K562 (cell line): ENCODE results near the gene TP53BP2. TPM values are rescaled to one million over a fixed set of nuclear protein-coding genes. Genes with fewer than 3 reads are reported as not detected.

Experiments
- ATAC-seq: fragments of 200-7000 bp; cut with Tn5 transposase; 3 replicates; pipeline ENCODE4 v1.9.1; 2020; ENCODE audit warnings: moderate library complexity
- BruUV-seq: library from RNA; stranded (reverse); fragments of 400-500 nt; replicated peaks from 2 replicates; lab custom pipeline; 2021; lab: Mats Ljungman, UMichigan
- CTCF ChIA-PET: fragments of 300-600 bp; formaldehyde crosslinking; extraction: SDS; loops from one replicate; lab custom pipeline; 2021; ENCODE audit warnings: low intra/inter-chr PET ratio; lab: Yijun Ruan, JAX
- POLR2A ChIA-PET: fragments of 300-600, 350-650 bp; sonication (Branson Sonifier 250); formaldehyde crosslinking; extraction: SDS; loops from one replicate; lab custom pipeline; 2021; ENCODE audit warnings: antibody characterized with exemption, inconsistent platforms; lab: Yijun Ruan, JAX
- DNase-seq, 4 experiments: peaks; one replicate each; pipeline versions ENCODE4 v3.0.0 to v3.0.0-alpha.2; 2011 to 2018; ENCODE audit warnings: low spot score in 3 of 4, mixed read lengths in 3 of 4; ENCODE audit errors: extremely low read depth in 1 of 4
- FAIRE-seq: peaks from 2 replicates; lab custom pipeline; 2011; peaks lifted over from hg19 to GRCh38; lab: Jason Lieb, UNC
- H2AFZ ChIP-seq: 2 replicates; pipeline ENCODE4 v1.6.0; 2011; ENCODE audit warnings: low read depth, low read length, control low read depth, inconsistent platforms
- H3K27ac ChIP-seq: fragments of 200-600 bp; 3 replicates; pipeline ENCODE4 v1.8.0; 2011; ENCODE audit warnings: low read depth, mild to moderate bottlenecking, control low read depth, inconsistent platforms, low read length, moderate library complexity, mixed read lengths; ENCODE audit errors: extremely low read depth
- H3K27me3 ChIP-seq, 2 experiments: fragments of 300-600 bp in 1 of 2; 2 replicates in 1 of 2; 3 replicates in 1 of 2; pipeline versions ENCODE4 v1.6.0 to v1.8.0; 2011; ENCODE audit warnings: inconsistent platforms in 2 of 2, low read length in 2 of 2, mild to moderate bottlenecking in 1 of 2, mixed read lengths in 1 of 2, moderate library complexity in 1 of 2; ENCODE audit not compliant: control insufficient read depth in 2 of 2, insufficient read depth in 2 of 2
- H3K36me3 ChIP-seq: fragments of 300-600 bp; 3 replicates; pipeline ENCODE4 v1.8.0; 2011; ENCODE audit warnings: mild to moderate bottlenecking, low read length, inconsistent platforms; ENCODE audit not compliant: control insufficient read depth, insufficient read depth
- H3K4me1 ChIP-seq, 2 experiments: fragments of 200-600 bp in 1 of 2; replicated peaks in 1 of 2; 2 replicates in 1 of 2; 3 replicates in 1 of 2; pipeline versions ENCODE4 v1.5.1 to v1.8.0; 2011; ENCODE audit warnings: inconsistent platforms in 2 of 2, low read length in 2 of 2, mild to moderate bottlenecking in 1 of 2, mixed read lengths in 1 of 2, moderate library complexity in 1 of 2; ENCODE audit not compliant: control insufficient read depth in 2 of 2, insufficient read depth in 2 of 2
- H3K4me2 ChIP-seq: 2 replicates; pipeline ENCODE4 v1.6.1; 2011; ENCODE audit warnings: low read length, control low read depth, inconsistent platforms, mixed read lengths; ENCODE audit not compliant: insufficient read depth
- H3K4me3 ChIP-seq: fragments of 200-600 bp; sonication (generic), shearing (Covaris generic); 2 replicates; pipeline ENCODE4 v1.5.1; 2016; ENCODE audit warnings: control low read depth, inconsistent platforms
- H3K79me2 ChIP-seq: fragments of 200-600 bp; 3 replicates; pipeline ENCODE4 v1.8.0; 2011; ENCODE audit warnings: low read length, inconsistent platforms; ENCODE audit not compliant: control insufficient read depth, insufficient read depth
- H3K9ac ChIP-seq, 2 experiments: 2 replicates each; pipeline versions ENCODE4 v1.6.0 to v1.6.1; 2011; ENCODE audit warnings: low read depth in 2 of 2, low read length in 2 of 2, control low read depth in 1 of 2, inconsistent platforms in 1 of 2, mild to moderate bottlenecking in 1 of 2, mixed read lengths in 1 of 2; ENCODE audit not compliant: insufficient read depth in 1 of 2
- H3K9me1 ChIP-seq: one replicate; pipeline ENCODE4 v1.6.0; 2011; ENCODE audit warnings: inconsistent platforms, mild to moderate bottlenecking, low read length, moderate library complexity; ENCODE audit not compliant: control insufficient read depth, insufficient read depth
- H3K9me3 ChIP-seq: replicated peaks from 2 replicates; pipeline ENCODE4 v1.5.1; 2011; ENCODE audit warnings: low read depth, low read length, inconsistent platforms; ENCODE audit not compliant: control insufficient read depth, insufficient read depth
- H4K20me1 ChIP-seq: replicated peaks from 2 replicates; pipeline ENCODE4 v1.6.1; 2011; ENCODE audit warnings: low read length, inconsistent platforms, mixed read lengths; ENCODE audit not compliant: control insufficient read depth, insufficient read depth
- ARID2 ChIP-seq: fragments of 450-650 bp; IDR thresholded peaks from 2 replicates; pipeline ENCODE4 v1.6.1; 2017; ENCODE audit warnings: antibody characterized with exemption, mild to moderate bottlenecking
- CREB1 ChIP-seq, 2 experiments: sonication (generic) in 1 of 2; formaldehyde crosslinking in 1 of 2; IDR thresholded peaks; 2 replicates each; pipeline versions ENCODE4 v1.6.1 to v1.8.0; 2012 to 2022; ENCODE audit warnings: inconsistent platforms in 1 of 2, mild to moderate bottlenecking in 1 of 2, missing genetic modification reagents in 1 of 2, moderate library complexity in 1 of 2
- GABPB1 ChIP-seq: sonication (generic); formaldehyde crosslinking; IDR thresholded peaks from 2 replicates; pipeline ENCODE4 v1.8.0; 2022; ENCODE audit warnings: mild to moderate bottlenecking, missing genetic modification reagents
- GATAD2A ChIP-seq: fragments of 450-650 bp; IDR thresholded peaks from 2 replicates; pipeline ENCODE4 v1.6.1; 2017
- HDAC3 ChIP-seq: fragments of 450-650 bp; IDR thresholded peaks from 2 replicates; pipeline ENCODE4 v1.6.1; 2018; ENCODE audit warnings: borderline replicate concordance, mild to moderate bottlenecking, moderate library complexity; ENCODE audit not compliant: partially characterized antibody
- HDGF ChIP-seq: fragments of 450-650 bp; IDR thresholded peaks from 2 replicates; pipeline ENCODE4 v1.6.1; 2016
- MIER1 ChIP-seq: fragments of 450-650 bp; IDR thresholded peaks from 2 replicates; pipeline ENCODE4 v1.6.1; 2016; ENCODE audit warnings: antibody characterized with exemption, mild to moderate bottlenecking, low read depth
- PHB2 ChIP-seq: fragments of 450-650 bp; IDR thresholded peaks from 2 replicates; pipeline ENCODE4 v1.6.1; 2017; ENCODE audit warnings: low read depth
- RBM17 ChIP-seq: fragments of 200-400 bp; formaldehyde crosslinking; IDR thresholded peaks from 2 replicates; pipeline ENCODE4 v1.6.1; 2017; ENCODE audit warnings: low read depth, mild to moderate bottlenecking, low read length, borderline replicate concordance
- SMAD4 ChIP-seq: fragments of 250-450 bp; sonication (Bioruptor Pico); conservative IDR thresholded peaks from 2 replicates; pipeline ENCODE4 v1.8.0; 2021; ENCODE audit warnings: inconsistent platforms, mild to moderate bottlenecking, moderate library complexity
- TARDBP ChIP-seq: fragments of 450-650 bp; IDR thresholded peaks from 2 replicates; pipeline ENCODE4 v1.6.1; 2016
- TEAD4 ChIP-seq, 2 experiments: sonication (generic) in 1 of 2; formaldehyde crosslinking in 1 of 2; IDR thresholded peaks; 2 replicates each; pipeline versions ENCODE4 v1.6.1 to v1.8.0; 2012 to 2022; ENCODE audit warnings: borderline replicate concordance in 1 of 2, inconsistent platforms in 1 of 2, low read length in 1 of 2, mild to moderate bottlenecking in 1 of 2, missing genetic modification reagents in 1 of 2
- ZNF239 ChIP-seq: fragments of 250-450 bp; sonication (Bioruptor Pico); IDR thresholded peaks from 2 replicates; pipeline ENCODE4 v1.4.0; 2020; ENCODE audit warnings: mild to moderate bottlenecking
- ZNF431 ChIP-seq: sonication (generic); formaldehyde crosslinking; IDR thresholded peaks from 2 replicates; pipeline ENCODE4 v1.8.0; 2022; ENCODE audit warnings: mild to moderate bottlenecking, missing genetic modification reagents
- ZNF644 ChIP-seq: fragments of 200-800 bp; sonication (Bioruptor generic); IDR thresholded peaks from 2 replicates; pipeline ENCODE4 v1.6.1; 2016; ENCODE audit warnings: low read depth, missing genetic modification characterization, missing compliant biosample characterization
- ZNF699 ChIP-seq: fragments of 250-450 bp; sonication (Bioruptor Pico); IDR thresholded peaks from 2 replicates; pipeline ENCODE4 v1.8.0; 2021; ENCODE audit warnings: mild to moderate bottlenecking, moderate library complexity; ENCODE audit not compliant: insufficient replicate concordance
- WGBS: fragments of 100-300 bp; shearing (Covaris generic); methylation state at CpG from one replicate; pipeline ENCODE4 v1.1.6; 2016; ENCODE audit warnings: low coverage, mixed read lengths; ENCODE audit not compliant: insufficient coverage; ENCODE audit errors: missing lambda C conversion rate; 5-methylcytosine and 5-hydroxymethylcytosine counted together
- in situ Hi-C: fragments of 300-500 bp; cut with MboI; formaldehyde crosslinking; loops from 4 replicates; pipeline ENCODE4 v1.15.0; 2018; ENCODE audit warnings: inconsistent platforms, mixed read lengths
- intact Hi-C: fragments of 100-400 bp; cut with micrococcal nuclease; formaldehyde crosslinking; loops from 2 replicates; pipeline ENCODE4 v1.14.2; 2022
- polyA plus RNA-seq, 8 experiments: library from polyadenylated mRNA; depleted of rRNA in 4 of 8; stranded (reverse) in 5 of 8; unstranded in 3 of 8; fragments of >200 nt; fragmentation: Nextera tagmentation in 2 of 8; fragmentation: Illumina TruSeq in 1 of 8; extraction: Ambion mirVana in 2 of 8; extraction: Trizol in 1 of 8; gene quantifications; 2 replicates each; pipeline versions ENCODE4 v1.2.1 to v1.2.3, GENCODE V29; 2011 to 2014; ENCODE audit warnings: inconsistent platforms in 1 of 8, missing spikeins in 1 of 8
- total RNA-seq, 7 experiments: library from RNA; depleted of rRNA in 6 of 7; stranded (reverse); fragments of >200 nt in 6 of 7; fragmentation: Illumina TruSeq in 2 of 7; extraction: Trizol in 2 of 7; gene quantifications; 2 replicates each; pipeline versions ENCODE4 v1.2.1 to v1.2.3, GENCODE V29; 2011 to 2021; ENCODE audit warnings: low replicate concordance in 1 of 7
- TF ChIP-seq, protein P1 (sequence below): sonication (generic); formaldehyde crosslinking; IDR thresholded peaks from 2 replicates; pipeline ENCODE4 v1.5.0; 2020; ENCODE audit warnings: missing genetic modification reagents
- TF ChIP-seq, protein P2 (sequence below): IDR thresholded peaks from 3 replicates; pipeline ENCODE4 v1.6.1; 2011; ENCODE audit warnings: borderline replicate concordance, mild to moderate bottlenecking; ENCODE audit not compliant: insufficient read length, insufficient read depth
- TF ChIP-seq, protein P3 (sequence below), 2 experiments: IDR thresholded peaks in 1 of 2; conservative IDR thresholded peaks in 1 of 2; 2 replicates each; pipeline ENCODE4 v1.6.1; 2016; ENCODE audit warnings: low read depth in 2 of 2, mild to moderate bottlenecking in 1 of 2, missing compliant biosample characterization in 1 of 2, missing genetic modification characterization in 1 of 2, moderate library complexity in 1 of 2

Gene TP53BP2
- total and polyA plus RNA-seq, 9 of the 15 experiments (the other 6 are each of a cell fraction or from before 2014, with no cell fraction given), result 17.0 to 69.6 (median 40.1) TPM

DNA sequence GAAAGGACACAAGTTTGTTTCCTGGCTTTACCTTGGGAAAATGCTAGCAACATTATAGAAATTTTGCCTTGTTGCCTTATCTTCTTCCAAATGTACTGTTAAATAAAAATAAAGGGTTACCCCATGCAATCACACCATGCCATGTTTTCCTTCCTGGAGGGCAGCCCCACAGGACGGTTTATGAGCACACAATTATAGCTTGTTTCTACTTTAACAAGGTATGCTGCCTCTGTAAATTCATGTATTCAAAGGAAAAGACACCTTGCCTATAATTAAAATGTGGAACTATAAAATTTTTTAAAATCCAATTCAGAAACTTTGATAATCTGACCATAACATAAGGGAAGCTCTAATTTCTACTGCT lies 70.1 kb downstream of the TP53BP2 start:
- in situ Hi-C loops (no loop called here), intact Hi-C loops (no loop called here)
- Histone ChIP-seq H3K27me3 (no peaks in the 10 kb centered on the region), H3K36me3 (peaks cover 94% of the 10 kb centered on the region), H3K4me3 (no peak overlapping the region), H3K4me2 (peak overlapping the region; percentile 69), H3K27ac (peak overlapping the region; percentile 87), H2AFZ (no peak overlapping the region), H3K9me3 (no peaks in the 10 kb centered on the region), H3K79me2 (peaks cover 19% of the 10 kb centered on the region; the same call in 2 of the 3 replicates), H4K20me1 (no peaks in the 10 kb centered on the region), H3K4me1 (peaks cover 27 to 57% of the 10 kb centered on the region in 2 experiments), H3K9ac (peak overlapping the region in 1 of 2 experiments; percentile 53; a peak in 2 of 4 replicates), H3K9me1 (no peaks in the 10 kb centered on the region)
- 46% methylated on average over 1 of the region's 1 CpG for WGBS
- ATAC-seq (no peak), DNase-seq (no peak), FAIRE-seq (no peak)
- ChIA-PET CTCF (no interaction called here), POLR2A (interaction anchor here (0.5 to 9.8 kb wide), 9 partner anchors 11 to 74 kb away, joined by 3 to 75 read pairs (median 6); partner anchors contain the start of gene TP53BP2)
- no TSS peak for BruUV-seq
- TF ChIP-seq, protein P1, sequence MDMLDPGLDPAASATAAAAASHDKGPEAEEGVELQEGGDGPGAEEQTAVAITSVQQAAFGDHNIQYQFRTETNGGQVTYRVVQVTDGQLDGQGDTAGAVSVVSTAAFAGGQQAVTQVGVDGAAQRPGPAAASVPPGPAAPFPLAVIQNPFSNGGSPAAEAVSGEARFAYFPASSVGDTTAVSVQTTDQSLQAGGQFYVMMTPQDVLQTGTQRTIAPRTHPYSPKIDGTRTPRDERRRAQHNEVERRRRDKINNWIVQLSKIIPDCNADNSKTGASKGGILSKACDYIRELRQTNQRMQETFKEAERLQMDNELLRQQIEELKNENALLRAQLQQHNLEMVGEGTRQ (CRISPR knock-in tag), result no peak
- no peak for TF ChIP-seq RBM17
- TF ChIP-seq, protein P2, sequence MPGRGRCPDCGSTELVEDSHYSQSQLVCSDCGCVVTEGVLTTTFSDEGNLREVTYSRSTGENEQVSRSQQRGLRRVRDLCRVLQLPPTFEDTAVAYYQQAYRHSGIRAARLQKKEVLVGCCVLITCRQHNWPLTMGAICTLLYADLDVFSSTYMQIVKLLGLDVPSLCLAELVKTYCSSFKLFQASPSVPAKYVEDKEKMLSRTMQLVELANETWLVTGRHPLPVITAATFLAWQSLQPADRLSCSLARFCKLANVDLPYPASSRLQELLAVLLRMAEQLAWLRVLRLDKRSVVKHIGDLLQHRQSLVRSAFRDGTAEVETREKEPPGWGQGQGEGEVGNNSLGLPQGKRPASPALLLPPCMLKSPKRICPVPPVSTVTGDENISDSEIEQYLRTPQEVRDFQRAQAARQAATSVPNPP, result no peak
- no peak for TF ChIP-seq MIER1
- peak; percentile 21 for TF ChIP-seq HDAC3
- no peak for TF ChIP-seq ZNF644
- no peak for TF ChIP-seq ZNF699 (CRISPR knock-in tag)
- TF ChIP-seq ZNF431, result no peak
- TF ChIP-seq HDGF, result no peak
- TF ChIP-seq GABPB1 (CRISPR knock-in tag), result no peak
- no peak for TF ChIP-seq GATAD2A
- no peak for TF ChIP-seq CREB1 (IDR thresholded peaks at IDR 0.05)
- TF ChIP-seq CREB1 (CRISPR knock-in tag; IDR thresholded peaks at IDR 0.05), result no peak
- no peak for TF ChIP-seq TARDBP
- TF ChIP-seq SMAD4 (CRISPR knock-in tag), result no peak
- no peak for TF ChIP-seq TEAD4 (IDR thresholded peaks at IDR 0.05; ENCODE audit: low read length)
- no peak for TF ChIP-seq TEAD4 (CRISPR knock-in tag; IDR thresholded peaks at IDR 0.05; ENCODE audit: borderline replicate concordance)
- no peak for TF ChIP-seq ARID2
- TF ChIP-seq PHB2, result no peak
- TF ChIP-seq ZNF239 (CRISPR knock-in tag), result no peak
- TF ChIP-seq, protein P3, sequence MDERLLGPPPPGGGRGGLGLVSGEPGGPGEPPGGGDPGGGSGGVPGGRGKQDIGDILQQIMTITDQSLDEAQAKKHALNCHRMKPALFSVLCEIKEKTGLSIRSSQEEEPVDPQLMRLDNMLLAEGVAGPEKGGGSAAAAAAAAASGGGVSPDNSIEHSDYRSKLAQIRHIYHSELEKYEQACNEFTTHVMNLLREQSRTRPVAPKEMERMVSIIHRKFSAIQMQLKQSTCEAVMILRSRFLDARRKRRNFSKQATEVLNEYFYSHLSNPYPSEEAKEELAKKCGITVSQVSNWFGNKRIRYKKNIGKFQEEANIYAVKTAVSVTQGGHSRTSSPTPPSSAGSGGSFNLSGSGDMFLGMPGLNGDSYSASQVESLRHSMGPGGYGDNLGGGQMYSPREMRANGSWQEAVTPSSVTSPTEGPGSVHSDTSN (CRISPR knock-in tag; IDR thresholded peaks at IDR 0.05; ENCODE audit: low read depth), result no peak
- TF ChIP-seq, protein P3 (tag; conservative IDR thresholded peaks at IDR 0.05; ENCODE audit: low read depth), result no peak
